Measurements from ENCODE around the gene AMBP. TPM values are rescaled to one million over a fixed set of nuclear protein-coding genes. Genes with fewer than 3 reads are reported as not detected.

Gene AMBP
- total RNA-seq, 2 experiments from 2014 or later = not detected

DNA sequence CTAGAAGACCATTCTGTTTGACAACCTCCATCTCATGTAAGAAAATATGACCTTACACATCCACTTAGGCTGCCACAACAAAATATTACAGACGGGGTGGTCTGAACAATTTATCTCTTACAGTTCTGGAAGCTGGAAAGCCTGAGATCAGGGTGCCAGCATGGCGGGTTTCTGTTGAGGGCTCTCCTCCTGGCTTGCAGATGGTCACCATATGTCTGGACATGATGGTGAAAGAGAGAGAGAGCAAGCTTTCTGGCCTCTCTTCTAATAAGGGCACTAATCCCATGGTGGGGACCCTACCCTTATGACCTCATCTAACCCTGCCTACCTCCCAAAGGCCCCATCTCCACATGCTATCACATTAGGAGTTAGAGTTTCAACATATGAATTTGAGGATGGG lies 66.0 kb downstream of the AMBP start:
- Mint-ChIP-seq H3K36me3 (no peaks in the 10 kb centered on the region), H3K9me3 (peaks cover 3% of the 10 kb centered on the region), H3K27ac (no peak overlapping the region), H3K27me3 (no peaks in the 10 kb centered on the region), H3K4me1 (ENCODE audit: low read depth) (no peaks in the 10 kb centered on the region), H3K4me3 (no peak overlapping the region)
- POLR2A ChIA-PET = no interaction called here
- CTCF ChIA-PET = no interaction called here
- intact Hi-C loops (cut with micrococcal nuclease) = no loop called here
- no peak for DNase-seq

DNA sequence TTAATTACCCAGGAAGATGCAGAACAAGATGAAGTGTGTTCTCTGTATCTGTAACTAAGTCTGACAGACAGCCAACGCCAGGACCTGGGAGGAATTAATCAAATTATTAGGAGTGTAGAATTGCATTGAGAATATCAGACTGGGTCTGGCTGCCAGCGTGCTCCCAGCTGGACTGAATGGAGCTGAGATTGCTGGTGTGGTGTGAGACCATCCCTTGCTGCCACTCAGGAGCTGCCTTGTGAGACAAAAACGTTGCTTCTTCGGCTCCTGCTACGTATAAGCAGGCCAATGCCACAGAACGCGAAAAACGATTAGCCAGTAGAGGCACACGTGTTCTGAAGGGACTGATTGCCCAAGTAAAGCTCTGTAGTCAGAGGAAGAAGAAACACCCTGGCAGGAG lies 66.8 kb downstream of the AMBP start:
- Mint-ChIP-seq H3K27me3 (no peaks in the 10 kb centered on the region), H3K9me3 (peaks cover 3% of the 10 kb centered on the region), H3K27ac (no peak overlapping the region), H3K4me1 (ENCODE audit: low read depth) (no peaks in the 10 kb centered on the region), H3K36me3 (no peaks in the 10 kb centered on the region), H3K4me3 (no peak overlapping the region)
- no peak for DNase-seq
- ChIA-PET CTCF (no interaction called here), POLR2A (no interaction called here)
- intact Hi-C loops (cut with micrococcal nuclease) = no loop called here

Other genes with a start within 250 kb of the AMBP start
- gene ZNF618, start 202.0 kb downstream of the AMBP start, total RNA-seq = under 1 TPM; 0.12 to 0.33 TPM
- not detected for gene KIF12, start 21.0 kb upstream of the AMBP start, total RNA-seq
- 1 to 10 TPM; 4.0 to 4.1 TPM for gene COL27A1, start 77.2 kb upstream of the AMBP start, total RNA-seq
- not detected for gene ORM1, start 244.8 kb upstream of the AMBP start, total RNA-seq